IMR-90 (cell line): ENCODE measurements around the gene SLC12A4. TPM values are rescaled to one million over a fixed set of nuclear protein-coding genes. Genes with fewer than 3 reads are reported as not detected.

Experiments used
- ATAC-seq: fragments of 200-7000 bp; cut with Tn5 transposase; 2 replicates; pipeline ENCODE4 v1.9.1; 2020; ENCODE audit warnings: low read depth, mild to moderate bottlenecking, moderate library complexity
- BruUV-seq: library from RNA; stranded (reverse); fragments of 400-500 nt; replicated peaks from 2 replicates; lab custom pipeline; 2021; lab: Mats Ljungman, UMichigan
- CTCF ChIA-PET: fragments of 300-600 bp; formaldehyde crosslinking; extraction: SDS; loops from one replicate; lab custom pipeline; 2021; ENCODE audit warnings: antibody characterized with exemption; lab: Yijun Ruan, JAX
- POLR2A ChIA-PET: fragments of 300-600 bp; sonication (Branson Sonifier 250); formaldehyde crosslinking; loops from one replicate; lab custom pipeline; 2022; ENCODE audit warnings: antibody characterized with exemption; ENCODE audit not compliant: unreplicated experiment; lab: Charles Lee
- DNase-seq: peaks from one replicate; pipeline ENCODE4 v3.0.0; 2013
- H2AFZ ChIP-seq: replicated peaks from 2 replicates; pipeline ENCODE3; 2013; ENCODE audit warnings: low read length, mild to moderate bottlenecking; ENCODE audit not compliant: poor library complexity
- H2AK5ac ChIP-seq: 2 replicates; pipeline ENCODE4 v1.6.1; 2013; ENCODE audit warnings: low read depth, low read length, inconsistent platforms
- H2AK9ac ChIP-seq: replicated peaks from 2 replicates; pipeline ENCODE3; 2013; ENCODE audit warnings: mild to moderate bottlenecking, low read depth, low read length, moderate library complexity; ENCODE audit not compliant: poor library complexity
- H2BK120ac ChIP-seq: 2 replicates; pipeline ENCODE4 v1.6.1; 2013; ENCODE audit warnings: low read depth, low read length, inconsistent platforms
- H2BK15ac ChIP-seq: 3 replicates; pipeline ENCODE4 v1.6.1; 2013; ENCODE audit warnings: low read depth, low read length, inconsistent platforms
- H2BK20ac ChIP-seq: 2 replicates; pipeline ENCODE4 v1.6.1; 2013; ENCODE audit warnings: low read depth, mild to moderate bottlenecking, inconsistent platforms, low read length, moderate library complexity
- H2BK5ac ChIP-seq: 2 replicates; pipeline ENCODE4 v1.6.1; 2013; ENCODE audit warnings: mild to moderate bottlenecking, low read depth, low read length, inconsistent platforms; ENCODE audit not compliant: poor library complexity, severe bottlenecking
- H3K14ac ChIP-seq: replicated peaks from 2 replicates; pipeline ENCODE4 v1.6.1; 2013; ENCODE audit warnings: low read depth, low read length, inconsistent platforms
- H3K18ac ChIP-seq: 2 replicates; pipeline ENCODE4 v1.6.1; 2013; ENCODE audit warnings: low read depth, low read length, control low read depth
- H3K23ac ChIP-seq: 2 replicates; pipeline ENCODE4 v1.6.1; 2013; ENCODE audit warnings: low read depth, low read length, inconsistent platforms
- H3K27ac ChIP-seq: 2 replicates; pipeline ENCODE4 v1.5.1; 2013; ENCODE audit warnings: mild to moderate bottlenecking, control low read depth, low read length; ENCODE audit not compliant: insufficient read depth
- H3K27me3 ChIP-seq: 2 replicates; pipeline ENCODE4 v1.6.1; 2013; ENCODE audit warnings: low read length; ENCODE audit not compliant: control insufficient read depth, insufficient read depth
- H3K36me3 ChIP-seq: 2 replicates; pipeline ENCODE4 v1.6.1; 2013; ENCODE audit warnings: low read length, mixed read lengths; ENCODE audit not compliant: control insufficient read depth, insufficient read depth
- H3K4ac ChIP-seq: 2 replicates; pipeline ENCODE4 v1.6.1; 2013; ENCODE audit warnings: low read depth, low read length, inconsistent platforms
- H3K4me1 ChIP-seq: 2 replicates; pipeline ENCODE4 v1.6.1; 2013; ENCODE audit warnings: low read length, mixed read lengths; ENCODE audit not compliant: control insufficient read depth, insufficient read depth
- H3K4me2 ChIP-seq: 2 replicates; pipeline ENCODE4 v1.6.1; 2013; ENCODE audit warnings: low read depth, mild to moderate bottlenecking, control low read depth, low read length, moderate library complexity
- H3K4me3 ChIP-seq: 2 replicates; pipeline ENCODE4 v1.5.1; 2013; ENCODE audit warnings: low read depth, mild to moderate bottlenecking, control low read depth, low read length, moderate library complexity; ENCODE audit not compliant: insufficient read depth
- H3K56ac ChIP-seq: 2 replicates; pipeline ENCODE4 v1.6.1; 2013; ENCODE audit warnings: low read length, inconsistent platforms; ENCODE audit not compliant: insufficient read depth; ENCODE audit errors: extremely low read depth
- H3K79me1 ChIP-seq, 2 experiments: 2 replicates each; pipeline ENCODE4 v1.6.1; 2013; ENCODE audit warnings: low read length in 2 of 2, inconsistent platforms in 1 of 2, low read depth in 1 of 2
- H3K9ac ChIP-seq: 2 replicates; pipeline ENCODE4 v1.6.1; 2013; ENCODE audit warnings: low read depth, low read length, control low read depth
- H3K9me1 ChIP-seq: 2 replicates; pipeline ENCODE4 v1.6.1; 2013; ENCODE audit warnings: low read length, inconsistent platforms; ENCODE audit not compliant: insufficient read depth
- H3K9me3 ChIP-seq: 2 replicates; pipeline ENCODE4 v1.6.1; 2013; ENCODE audit warnings: low read length; ENCODE audit not compliant: control insufficient read depth, insufficient read depth
- H4K20me1 ChIP-seq: 2 replicates; pipeline ENCODE4 v1.6.1; 2013; ENCODE audit warnings: low read length, inconsistent platforms; ENCODE audit not compliant: insufficient read depth
- H4K5ac ChIP-seq: 2 replicates; pipeline ENCODE4 v1.6.1; 2013; ENCODE audit warnings: mild to moderate bottlenecking, low read depth, low read length, control low read depth
- H4K8ac ChIP-seq, 2 experiments: 2 replicates each; pipeline ENCODE4 v1.6.1; 2013; ENCODE audit warnings: low read depth in 2 of 2, low read length in 2 of 2, control low read depth in 1 of 2, inconsistent platforms in 1 of 2
- H4K91ac ChIP-seq: 2 replicates; pipeline ENCODE4 v1.6.1; 2013; ENCODE audit warnings: low read depth, low read length, inconsistent platforms; ENCODE audit not compliant: insufficient read depth
- CEBPB ChIP-seq: IDR thresholded peaks from 2 replicates; pipeline ENCODE4 v1.6.1; 2012; ENCODE audit warnings: low read depth, low read length, improper control_type of control experiment
- CHD1 ChIP-seq: IDR thresholded peaks from 2 replicates; pipeline ENCODE4 v1.6.1; 2012; ENCODE audit warnings: low read depth, low read length, improper control_type of control experiment
- ELK1 ChIP-seq: fragments of 150-350 bp; IDR thresholded peaks from 2 replicates; pipeline ENCODE4 v1.6.1; 2016; ENCODE audit warnings: low read depth, mild to moderate bottlenecking, low read length, moderate library complexity, borderline replicate concordance
- FOS ChIP-seq: fragments of 150-350 bp; IDR thresholded peaks from 2 replicates; pipeline ENCODE4 v1.6.1; 2016; ENCODE audit warnings: low read depth, low read length
- MAFK ChIP-seq: IDR thresholded peaks from 2 replicates; pipeline ENCODE4 v1.6.1; 2012; ENCODE audit warnings: low read depth, low read length, improper control_type of control experiment
- MXI1 ChIP-seq: IDR thresholded peaks from 2 replicates; pipeline ENCODE4 v1.6.1; 2012; ENCODE audit warnings: low read depth, mild to moderate bottlenecking, low read length, moderate library complexity, borderline replicate concordance
- NFE2L2 ChIP-seq: fragments of 150-350 bp; IDR thresholded peaks from 2 replicates; pipeline ENCODE4 v1.6.1; 2016; ENCODE audit warnings: low read depth, mild to moderate bottlenecking, low read length
- POLR2A ChIP-seq: IDR thresholded peaks from 2 replicates; pipeline ENCODE4 v1.6.1; 2012; ENCODE audit warnings: mild to moderate bottlenecking, low read depth, low read length
- RAD21 ChIP-seq: IDR thresholded peaks from 2 replicates; pipeline ENCODE4 v1.6.1; 2012; ENCODE audit warnings: low read length, improper control_type of control experiment
- RCOR1 ChIP-seq: IDR thresholded peaks from 2 replicates; pipeline ENCODE4 v1.6.1; 2012; ENCODE audit warnings: mild to moderate bottlenecking, low read length, improper control_type of control experiment; ENCODE audit not compliant: insufficient replicate concordance
- RFX5 ChIP-seq: IDR thresholded peaks from 2 replicates; pipeline ENCODE4 v1.8.0; 2012; ENCODE audit warnings: low read depth, mild to moderate bottlenecking, low read length, moderate library complexity
- SMC3 ChIP-seq: fragments of 150-350 bp; IDR thresholded peaks from 2 replicates; pipeline ENCODE4 v1.6.1; 2016; ENCODE audit warnings: low read depth, mild to moderate bottlenecking, antibody characterized with exemption, low read length, moderate library complexity
- USF2 ChIP-seq: fragments of 150-350 bp; IDR thresholded peaks from 2 replicates; pipeline ENCODE4 v1.6.1; 2017; ENCODE audit warnings: mild to moderate bottlenecking, antibody characterized with exemption, low read length, low read depth
- WGBS, 2 experiments: methylation state at CpG; one replicate each; pipeline versions ENCODE4 v1.1.5 to v1.1.7; 2013; ENCODE audit warnings: missing lambda C conversion rate in 2 of 2; ENCODE audit not compliant: insufficient read length in 1 of 2; ENCODE audit errors: extremely low coverage in 2 of 2; 5-methylcytosine and 5-hydroxymethylcytosine counted together
- dilution Hi-C: fragments of 300-500 bp; cut with HindIII; formaldehyde crosslinking; loops from one replicate; pipeline ENCODE4 v1.14.3; 2018; ENCODE audit warnings: low sequenced_read_pairs; ENCODE audit not compliant: unreplicated experiment
- in situ Hi-C: fragments of 300-500 bp; cut with MboI; formaldehyde crosslinking; loops from 3 replicates; pipeline ENCODE4 v1.14.3; 2019; ENCODE audit warnings: low sequenced_read_pairs, inconsistent platforms, mixed read lengths
- intact Hi-C: fragments of 100-400 bp; cut with micrococcal nuclease; formaldehyde crosslinking; loops from 2 replicates; pipeline ENCODE4 v1.10.0; 2022
- polyA plus RNA-seq, 3 experiments: library from polyadenylated mRNA; depleted of rRNA; stranded (reverse); fragments of >200 nt; gene quantifications; 2 replicates each; pipeline ENCODE4 v1.2.3, GENCODE V29; 2012; ENCODE audit warnings: low replicate concordance in 1 of 3
- total RNA-seq: library from RNA; depleted of rRNA; stranded (reverse); fragments of >200 nt; gene quantifications from 2 replicates; pipeline ENCODE4 v1.2.3, GENCODE V29; 2012

SLC12A4 gene
- total and polyA plus RNA-seq, 2 of the 4 experiments (the other 2 are of a cell fraction), result 36.6 to 132 TPM

- Histone ChIP-seq H3K4me3 (no peak overlapping the region), H2AFZ (no peak overlapping the region), H2BK5ac (no peak overlapping the region), H4K5ac (no peak overlapping the region), H2BK15ac (no peak overlapping the region), H2BK120ac (no peak overlapping the region), H3K4me2 (no peak overlapping the region), H3K9me3 (no peaks in the 10 kb centered on the region), H3K14ac (no peak overlapping the region), H3K27ac (no peak overlapping the region), H2AK5ac (no peak overlapping the region), H3K18ac (no peak overlapping the region), H3K36me3 (peaks cover 35% of the 10 kb centered on the region), H4K20me1 (peaks cover 25% of the 10 kb centered on the region; the same call in 1 of the 2 replicates), H4K91ac (no peak overlapping the region), H2AK9ac (no peak overlapping the region), H3K56ac (no peak overlapping the region), H4K8ac (no peak overlapping the region), H3K79me1 (peaks cover 9 to 59% of the 10 kb centered on the region in 2 experiments; a peak in 3 of 4 replicates), H3K9ac (no peak overlapping the region), H3K9me1 (peaks cover 15% of the 10 kb centered on the region; the same call in 1 of the 2 replicates), H3K27me3 (no peaks in the 10 kb centered on the region), H2BK20ac (no peak overlapping the region), H3K4ac (no peak overlapping the region), H3K4me1 (peaks cover 2% of the 10 kb centered on the region; the same call in 1 of the 2 replicates), H3K23ac (no peak overlapping the region)
- dilution Hi-C loops, result no loop called here
- TF ChIP-seq RAD21 (no peak), ELK1 (no peak), MXI1 (no peak), CEBPB (no peak), MAFK (no peak), NFE2L2 (no peak), RCOR1 (no peak), RFX5 (no peak), POLR2A (no peak), SMC3 (no peak), USF2 (no peak), FOS (no peak), CHD1 (no peak)
- no TSS peak for BruUV-seq
- DNase-seq (no peak), ATAC-seq (no peak)
- POLR2A ChIA-PET, result no interaction called here
- intact Hi-C loops, result no loop called here
- CTCF ChIA-PET, result no interaction called here
- 91% methylated on average over 4 of the region's 11 CpGs; no CpG with 5 or more reads in 1 of the 2 experiments for WGBS, 2 experiments
- in situ Hi-C loops, result no loop called here
Measured at GRCh38 chr16:67907397-67908180, 60.8 kb downstream of the SLC12A4 start.
